ENCODE measurements around the gene DEPDC7. TPM values are rescaled to one million over a fixed set of nuclear protein-coding genes. Genes with fewer than 3 reads are reported as not detected.

DEPDC7 gene
- total and polyA plus RNA-seq, 4 donors = 7.1 to 64.8 (median 41.5) TPM

DNA sequence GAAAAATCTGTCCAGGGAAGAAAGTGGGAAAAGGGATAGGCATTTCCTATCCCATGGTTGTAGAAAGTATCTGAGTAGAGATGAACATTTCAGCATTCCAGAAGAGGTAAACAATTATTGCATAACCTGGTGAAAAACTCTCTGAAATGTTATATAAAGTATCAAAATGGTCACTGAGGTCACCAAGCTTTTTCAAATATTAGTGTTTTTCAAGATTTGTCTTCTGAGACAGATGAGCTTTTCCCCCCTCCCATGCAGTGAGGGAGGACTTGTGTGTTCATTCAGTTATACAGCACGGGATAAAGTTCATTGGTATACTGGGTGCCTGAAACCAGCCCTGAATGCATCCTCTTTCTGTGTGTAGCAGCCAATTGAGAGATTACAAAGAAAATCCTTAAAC is 1.9 kb upstream of the DEPDC7 start:
- H3K4me3 ChIP-seq (ENCODE audit: low read depth in 1 of 3, low read length in 3 of 3) = no peak overlapping the region
- H3K27ac ChIP-seq (ENCODE audit: low read depth in 1 of 2, low read length in 2 of 2) = peak overlapping the region; percentile 19 to 43
- 21% methylated on average over 1 of the region's 1 CpG for WGBS
- H3K36me3 ChIP-seq (ENCODE audit: control insufficient read depth in 4 of 4, insufficient read depth in 3 of 4, low read depth in 1 of 4, low read length in 3 of 4) = no peaks in the 10 kb centered on the region
- no peaks in the 10 kb centered on the region for H3K9me3 ChIP-seq (ENCODE audit: control insufficient read depth in 4 of 4, low read length in 3 of 4)
- TF ChIP-seq, protein P1, sequence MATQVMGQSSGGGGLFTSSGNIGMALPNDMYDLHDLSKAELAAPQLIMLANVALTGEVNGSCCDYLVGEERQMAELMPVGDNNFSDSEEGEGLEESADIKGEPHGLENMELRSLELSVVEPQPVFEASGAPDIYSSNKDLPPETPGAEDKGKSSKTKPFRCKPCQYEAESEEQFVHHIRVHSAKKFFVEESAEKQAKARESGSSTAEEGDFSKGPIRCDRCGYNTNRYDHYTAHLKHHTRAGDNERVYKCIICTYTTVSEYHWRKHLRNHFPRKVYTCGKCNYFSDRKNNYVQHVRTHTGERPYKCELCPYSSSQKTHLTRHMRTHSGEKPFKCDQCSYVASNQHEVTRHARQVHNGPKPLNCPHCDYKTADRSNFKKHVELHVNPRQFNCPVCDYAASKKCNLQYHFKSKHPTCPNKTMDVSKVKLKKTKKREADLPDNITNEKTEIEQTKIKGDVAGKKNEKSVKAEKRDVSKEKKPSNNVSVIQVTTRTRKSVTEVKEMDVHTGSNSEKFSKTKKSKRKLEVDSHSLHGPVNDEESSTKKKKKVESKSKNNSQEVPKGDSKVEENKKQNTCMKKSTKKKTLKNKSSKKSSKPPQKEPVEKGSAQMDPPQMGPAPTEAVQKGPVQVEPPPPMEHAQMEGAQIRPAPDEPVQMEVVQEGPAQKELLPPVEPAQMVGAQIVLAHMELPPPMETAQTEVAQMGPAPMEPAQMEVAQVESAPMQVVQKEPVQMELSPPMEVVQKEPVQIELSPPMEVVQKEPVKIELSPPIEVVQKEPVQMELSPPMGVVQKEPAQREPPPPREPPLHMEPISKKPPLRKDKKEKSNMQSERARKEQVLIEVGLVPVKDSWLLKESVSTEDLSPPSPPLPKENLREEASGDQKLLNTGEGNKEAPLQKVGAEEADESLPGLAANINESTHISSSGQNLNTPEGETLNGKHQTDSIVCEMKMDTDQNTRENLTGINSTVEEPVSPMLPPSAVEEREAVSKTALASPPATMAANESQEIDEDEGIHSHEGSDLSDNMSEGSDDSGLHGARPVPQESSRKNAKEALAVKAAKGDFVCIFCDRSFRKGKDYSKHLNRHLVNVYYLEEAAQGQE (IDR thresholded peaks at IDR 0.05) = no peak
- TF ChIP-seq YY1 (IDR thresholded peaks at IDR 0.05) (peak; percentile 42), HNF4G (IDR thresholded peaks at IDR 0.05) (no peak), RAD21 (IDR thresholded peaks at IDR 0.05) (no peak), HNF4A (conservative IDR thresholded peaks at IDR 0.05) (peak; percentile 31 to 49), SP1 (IDR thresholded peaks at IDR 0.05) (peak; percentile 5), RXRA (IDR thresholded peaks at IDR 0.05) (peak in 1 of 2 donors; percentile 29), FOXA1 (IDR thresholded peaks at IDR 0.05) (no peak), FOXA2 (IDR thresholded peaks at IDR 0.05) (no peak), TAF1 (conservative IDR thresholded peaks at IDR 0.05) (no peak), EGR1 (IDR thresholded peaks at IDR 0.05; ENCODE audit: low read depth in 2 of 2) (no peak), GABPA (IDR thresholded peaks at IDR 0.05 in 1 of 2, conservative IDR thresholded peaks at IDR 0.05 in 1 of 2) (no peak)
- TF ChIP-seq, protein P2, sequence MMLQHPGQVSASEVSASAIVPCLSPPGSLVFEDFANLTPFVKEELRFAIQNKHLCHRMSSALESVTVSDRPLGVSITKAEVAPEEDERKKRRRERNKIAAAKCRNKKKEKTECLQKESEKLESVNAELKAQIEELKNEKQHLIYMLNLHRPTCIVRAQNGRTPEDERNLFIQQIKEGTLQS (IDR thresholded peaks at IDR 0.05) = no peak
- TF ChIP-seq, protein P3, sequence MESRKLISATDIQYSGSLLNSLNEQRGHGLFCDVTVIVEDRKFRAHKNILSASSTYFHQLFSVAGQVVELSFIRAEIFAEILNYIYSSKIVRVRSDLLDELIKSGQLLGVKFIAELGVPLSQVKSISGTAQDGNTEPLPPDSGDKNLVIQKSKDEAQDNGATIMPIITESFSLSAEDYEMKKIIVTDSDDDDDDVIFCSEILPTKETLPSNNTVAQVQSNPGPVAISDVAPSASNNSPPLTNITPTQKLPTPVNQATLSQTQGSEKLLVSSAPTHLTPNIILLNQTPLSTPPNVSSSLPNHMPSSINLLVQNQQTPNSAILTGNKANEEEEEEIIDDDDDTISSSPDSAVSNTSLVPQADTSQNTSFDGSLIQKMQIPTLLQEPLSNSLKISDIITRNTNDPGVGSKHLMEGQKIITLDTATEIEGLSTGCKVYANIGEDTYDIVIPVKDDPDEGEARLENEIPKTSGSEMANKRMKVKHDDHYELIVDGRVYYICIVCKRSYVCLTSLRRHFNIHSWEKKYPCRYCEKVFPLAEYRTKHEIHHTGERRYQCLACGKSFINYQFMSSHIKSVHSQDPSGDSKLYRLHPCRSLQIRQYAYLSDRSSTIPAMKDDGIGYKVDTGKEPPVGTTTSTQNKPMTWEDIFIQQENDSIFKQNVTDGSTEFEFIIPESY (IDR thresholded peaks at IDR 0.05) = no peak
- TF ChIP-seq, protein P4, sequence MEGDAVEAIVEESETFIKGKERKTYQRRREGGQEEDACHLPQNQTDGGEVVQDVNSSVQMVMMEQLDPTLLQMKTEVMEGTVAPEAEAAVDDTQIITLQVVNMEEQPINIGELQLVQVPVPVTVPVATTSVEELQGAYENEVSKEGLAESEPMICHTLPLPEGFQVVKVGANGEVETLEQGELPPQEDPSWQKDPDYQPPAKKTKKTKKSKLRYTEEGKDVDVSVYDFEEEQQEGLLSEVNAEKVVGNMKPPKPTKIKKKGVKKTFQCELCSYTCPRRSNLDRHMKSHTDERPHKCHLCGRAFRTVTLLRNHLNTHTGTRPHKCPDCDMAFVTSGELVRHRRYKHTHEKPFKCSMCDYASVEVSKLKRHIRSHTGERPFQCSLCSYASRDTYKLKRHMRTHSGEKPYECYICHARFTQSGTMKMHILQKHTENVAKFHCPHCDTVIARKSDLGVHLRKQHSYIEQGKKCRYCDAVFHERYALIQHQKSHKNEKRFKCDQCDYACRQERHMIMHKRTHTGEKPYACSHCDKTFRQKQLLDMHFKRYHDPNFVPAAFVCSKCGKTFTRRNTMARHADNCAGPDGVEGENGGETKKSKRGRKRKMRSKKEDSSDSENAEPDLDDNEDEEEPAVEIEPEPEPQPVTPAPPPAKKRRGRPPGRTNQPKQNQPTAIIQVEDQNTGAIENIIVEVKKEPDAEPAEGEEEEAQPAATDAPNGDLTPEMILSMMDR (IDR thresholded peaks at IDR 0.05; ENCODE audit: low read depth, low read length, missing input control) = no peak
- H3K27me3 ChIP-seq (ENCODE audit: control insufficient read depth in 4 of 4, insufficient read depth in 4 of 4, low read length in 3 of 4) = no peaks in the 10 kb centered on the region
- no peak overlapping the region for H3K9ac ChIP-seq (ENCODE audit: low read depth in 1 of 2, low read length in 2 of 2)
- DNase-seq (ENCODE audit: low spot score) = no peak
- H3K4me1 ChIP-seq (ENCODE audit: control insufficient read depth in 4 of 4, insufficient read depth in 4 of 4, low read length in 3 of 4) = peaks cover 5 to 44% (median 22%) of the 10 kb centered on the region in 4 donors

DNA sequence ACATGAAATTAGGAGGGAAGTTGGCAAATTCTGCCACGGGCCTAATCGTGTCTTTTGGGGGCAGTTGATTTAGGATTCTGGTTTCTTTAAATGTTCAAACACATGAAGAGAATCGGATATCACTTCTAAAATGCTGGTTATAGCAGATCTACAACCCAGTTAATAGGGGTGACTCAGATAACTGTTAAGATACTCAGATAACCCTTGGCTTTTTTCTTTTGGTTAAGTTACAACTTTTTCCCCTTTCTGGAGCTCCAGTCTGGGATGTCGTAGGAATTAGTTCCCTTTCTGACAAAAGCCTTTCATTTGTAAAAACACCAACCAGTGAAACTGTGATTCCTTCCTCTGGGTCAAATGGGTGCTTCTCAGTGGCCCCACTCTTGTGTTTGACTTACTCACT is 976 bp downstream of the DEPDC7 start:
- Histone ChIP-seq H3K27me3 (ENCODE audit: control insufficient read depth in 4 of 4, insufficient read depth in 4 of 4, low read length in 3 of 4) (no peaks in the 10 kb centered on the region), H3K4me3 (ENCODE audit: low read depth in 1 of 3, low read length in 3 of 3) (peak overlapping the region; percentile 69 to 98 (median 93)), H3K36me3 (ENCODE audit: control insufficient read depth in 4 of 4, insufficient read depth in 3 of 4, low read depth in 1 of 4, low read length in 3 of 4) (no peaks in the 10 kb centered on the region), H3K9me3 (ENCODE audit: control insufficient read depth in 4 of 4, low read length in 3 of 4) (no peaks in the 10 kb centered on the region), H3K4me1 (ENCODE audit: control insufficient read depth in 4 of 4, insufficient read depth in 4 of 4, low read length in 3 of 4) (peaks cover 7 to 52% (median 33%) of the 10 kb centered on the region in 4 donors), H3K9ac (ENCODE audit: low read depth in 1 of 2, low read length in 2 of 2) (peak overlapping the region; percentile 93 to 98), H3K27ac (ENCODE audit: low read depth in 1 of 2, low read length in 2 of 2) (peak overlapping the region; percentile 74 to 75)
- TF ChIP-seq FOXA2 (IDR thresholded peaks at IDR 0.05) = no peak
- TF ChIP-seq, protein P2 (IDR thresholded peaks at IDR 0.05) = no peak
- TF ChIP-seq, protein P1 (IDR thresholded peaks at IDR 0.05) = no peak
- no peak for TF ChIP-seq GABPA (IDR thresholded peaks at IDR 0.05 in 1 of 2, conservative IDR thresholded peaks at IDR 0.05 in 1 of 2)
- 27% methylated on average over 4 of the region's 4 CpGs for WGBS
- DNase-seq (ENCODE audit: low spot score) = no peak

All from liver (tissue), 9 donors.